SK-N-SH (cell line): ENCODE results near the gene DAGLA.

Source experiments
- CHD2 ChIP-seq: fragments of 150-350 bp; IDR thresholded peaks from 2 replicates; pipeline ENCODE4 v1.6.1; 2018; ENCODE audit warnings: low read length; ENCODE audit not compliant: partially characterized antibody
- EZH2phosphoT487 ChIP-seq: fragments of 200-600 bp; sonication (generic); IDR thresholded peaks from 2 replicates; pipeline ENCODE4 v1.6.1; 2017; ENCODE audit warnings: low read depth, mixed run types, mild to moderate bottlenecking, antibody characterized with exemption, moderate library complexity, borderline replicate concordance
- FOSL2 ChIP-seq: IDR thresholded peaks from 2 replicates; pipeline ENCODE4 v1.4.0; 2012; ENCODE audit warnings: low read depth, mild to moderate bottlenecking, moderate library complexity, borderline replicate concordance
- GABPA ChIP-seq: IDR thresholded peaks from 2 replicates; pipeline ENCODE4 v1.4.0; 2012; ENCODE audit warnings: low read depth, mild to moderate bottlenecking
- MAX ChIP-seq: IDR thresholded peaks from 2 replicates; pipeline ENCODE4 v1.4.0; 2012; ENCODE audit warnings: low read depth
- MXI1 ChIP-seq: IDR thresholded peaks from 2 replicates; pipeline ENCODE4 v1.6.1; 2012; ENCODE audit warnings: mild to moderate bottlenecking, low read depth, low read length, improper control_type of control experiment
- POLR2AphosphoS5 ChIP-seq: IDR thresholded peaks from 2 replicates; pipeline ENCODE4 v1.6.1; 2012; ENCODE audit warnings: low read depth, low read length
- REST ChIP-seq: IDR thresholded peaks from 2 replicates; pipeline ENCODE4 v1.6.1; 2012; ENCODE audit warnings: mild to moderate bottlenecking, low read depth, low read length, moderate library complexity
- SIN3A ChIP-seq: IDR thresholded peaks from 2 replicates; pipeline ENCODE4 v1.6.1; 2012; ENCODE audit warnings: low read depth, mild to moderate bottlenecking, low read length, moderate library complexity, borderline replicate concordance
- USF1 ChIP-seq: IDR thresholded peaks from 2 replicates; pipeline ENCODE4 v1.4.0; 2012; ENCODE audit warnings: low read depth, borderline replicate concordance
- USF2 ChIP-seq: fragments of 150-350 bp; IDR thresholded peaks from 2 replicates; pipeline ENCODE4 v1.6.1; 2017; ENCODE audit warnings: antibody characterized with exemption, low read length, low read depth, borderline replicate concordance
- YY1 ChIP-seq: IDR thresholded peaks from 2 replicates; pipeline ENCODE4 v1.4.0; 2012; ENCODE audit warnings: low read depth, mild to moderate bottlenecking
- TF ChIP-seq, protein P1 (sequence below): fragments of 200-600 bp; sonication (generic); IDR thresholded peaks from 2 replicates; pipeline ENCODE4 v1.6.1; 2017; ENCODE audit warnings: antibody characterized with exemption, mild to moderate bottlenecking, moderate library complexity

DNA sequence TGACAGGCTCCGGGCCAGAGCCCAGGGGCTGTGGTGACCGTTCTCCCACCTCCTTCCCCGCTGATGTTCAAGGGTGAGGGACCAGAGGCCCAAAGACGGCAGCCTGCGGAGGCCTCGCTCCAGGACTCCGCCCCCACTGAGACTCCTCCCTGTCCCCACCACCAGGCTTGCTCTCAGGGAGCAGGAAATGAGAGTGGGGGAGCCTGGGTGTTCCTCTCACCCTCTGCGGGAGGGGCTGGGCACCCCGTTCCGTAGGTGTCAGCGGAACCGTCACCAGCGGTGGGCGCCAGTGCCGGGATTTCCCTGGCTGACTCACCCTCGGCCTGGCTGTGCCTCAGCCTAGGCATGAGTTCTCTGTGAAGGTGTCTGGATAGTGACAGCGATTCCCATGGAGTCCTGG lies 15.7 kb downstream of the DAGLA start:
- no peak for TF ChIP-seq MXI1
- no peak for TF ChIP-seq YY1
- TF ChIP-seq, protein P1, sequence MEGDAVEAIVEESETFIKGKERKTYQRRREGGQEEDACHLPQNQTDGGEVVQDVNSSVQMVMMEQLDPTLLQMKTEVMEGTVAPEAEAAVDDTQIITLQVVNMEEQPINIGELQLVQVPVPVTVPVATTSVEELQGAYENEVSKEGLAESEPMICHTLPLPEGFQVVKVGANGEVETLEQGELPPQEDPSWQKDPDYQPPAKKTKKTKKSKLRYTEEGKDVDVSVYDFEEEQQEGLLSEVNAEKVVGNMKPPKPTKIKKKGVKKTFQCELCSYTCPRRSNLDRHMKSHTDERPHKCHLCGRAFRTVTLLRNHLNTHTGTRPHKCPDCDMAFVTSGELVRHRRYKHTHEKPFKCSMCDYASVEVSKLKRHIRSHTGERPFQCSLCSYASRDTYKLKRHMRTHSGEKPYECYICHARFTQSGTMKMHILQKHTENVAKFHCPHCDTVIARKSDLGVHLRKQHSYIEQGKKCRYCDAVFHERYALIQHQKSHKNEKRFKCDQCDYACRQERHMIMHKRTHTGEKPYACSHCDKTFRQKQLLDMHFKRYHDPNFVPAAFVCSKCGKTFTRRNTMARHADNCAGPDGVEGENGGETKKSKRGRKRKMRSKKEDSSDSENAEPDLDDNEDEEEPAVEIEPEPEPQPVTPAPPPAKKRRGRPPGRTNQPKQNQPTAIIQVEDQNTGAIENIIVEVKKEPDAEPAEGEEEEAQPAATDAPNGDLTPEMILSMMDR: peak; percentile 28
- peak; percentile 45; the same call in 1 of the 2 replicates for TF ChIP-seq SIN3A
- no peak for TF ChIP-seq REST
- peak; percentile 45; the same call in 1 of the 2 replicates for TF ChIP-seq MAX
- peak; percentile 72; the same call in 1 of the 2 replicates for TF ChIP-seq FOSL2
- TF ChIP-seq GABPA: no peak
- TF ChIP-seq POLR2AphosphoS5: no peak
- no peak for TF ChIP-seq USF1
- TF ChIP-seq EZH2phosphoT487: no peak
- TF ChIP-seq USF2: no peak
- no peak for TF ChIP-seq CHD2
